ENCODE measurements around the gene CA11.

Gene CA11

DNA sequence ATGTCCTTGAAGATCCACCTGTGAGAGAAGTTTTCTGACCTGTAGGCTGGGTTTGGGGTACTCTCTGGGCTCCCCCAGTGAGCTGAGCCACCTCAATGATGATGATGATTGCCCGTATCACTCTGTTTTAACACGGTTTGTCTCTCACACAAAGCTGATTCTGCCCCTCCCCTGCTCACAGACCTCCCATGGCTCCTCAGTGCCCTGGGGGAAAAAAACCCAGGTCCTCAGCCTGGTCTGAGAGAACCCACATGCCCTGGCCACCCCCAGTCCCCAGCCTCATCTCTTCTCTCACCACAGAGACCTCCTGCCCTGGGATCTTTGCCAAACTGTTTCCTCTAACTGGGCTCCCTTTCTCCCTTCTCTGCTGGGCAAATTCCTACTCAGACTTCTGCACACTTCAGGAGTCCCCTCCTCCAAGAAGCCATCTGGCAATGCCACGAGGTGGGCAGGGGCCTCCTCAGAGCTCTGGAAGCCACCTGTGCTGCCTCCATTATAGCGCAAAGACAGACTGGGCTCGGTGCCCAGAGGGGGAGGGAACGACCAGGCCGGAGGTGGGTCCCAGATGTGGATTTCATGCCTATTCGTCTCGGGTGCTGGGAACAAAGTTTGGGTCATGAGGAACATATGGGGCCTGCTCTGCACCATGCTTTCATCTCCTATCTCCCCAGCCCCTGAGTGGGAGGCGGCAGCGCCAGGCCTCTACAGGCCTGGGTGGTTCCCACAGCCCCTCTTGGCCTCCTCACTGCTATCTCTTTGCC lies 8.5 kb upstream of the CA11 start:
- TF ChIP-seq GATA2 (IDR thresholded peaks at IDR 0.05; ENCODE audit: low read depth, low read length) (no peak), GATA3 (IDR thresholded peaks at IDR 0.05; ENCODE audit: low read depth, low read length) (no peak)

DNA sequence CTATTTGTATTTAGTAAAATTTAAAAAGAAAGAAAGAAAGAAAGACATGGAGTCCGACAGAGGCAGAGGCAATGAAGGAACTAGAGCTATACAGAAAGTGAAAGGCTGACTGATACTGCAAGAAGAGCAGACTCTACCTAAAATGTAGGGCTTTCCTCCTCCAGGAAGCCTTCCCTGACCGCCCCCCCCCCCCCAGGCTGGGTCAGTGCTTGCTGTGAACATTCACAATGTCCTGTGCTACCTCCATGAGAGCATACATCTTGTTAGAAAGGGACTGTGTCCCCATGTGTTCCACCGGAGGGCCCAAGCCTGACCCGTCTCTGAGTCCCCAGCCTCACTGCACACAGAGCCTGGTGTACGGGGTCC lies 5.7 kb upstream of the CA11 start:
- no peak for TF ChIP-seq GATA2 (IDR thresholded peaks at IDR 0.05; ENCODE audit: low read depth, low read length)

DNA sequence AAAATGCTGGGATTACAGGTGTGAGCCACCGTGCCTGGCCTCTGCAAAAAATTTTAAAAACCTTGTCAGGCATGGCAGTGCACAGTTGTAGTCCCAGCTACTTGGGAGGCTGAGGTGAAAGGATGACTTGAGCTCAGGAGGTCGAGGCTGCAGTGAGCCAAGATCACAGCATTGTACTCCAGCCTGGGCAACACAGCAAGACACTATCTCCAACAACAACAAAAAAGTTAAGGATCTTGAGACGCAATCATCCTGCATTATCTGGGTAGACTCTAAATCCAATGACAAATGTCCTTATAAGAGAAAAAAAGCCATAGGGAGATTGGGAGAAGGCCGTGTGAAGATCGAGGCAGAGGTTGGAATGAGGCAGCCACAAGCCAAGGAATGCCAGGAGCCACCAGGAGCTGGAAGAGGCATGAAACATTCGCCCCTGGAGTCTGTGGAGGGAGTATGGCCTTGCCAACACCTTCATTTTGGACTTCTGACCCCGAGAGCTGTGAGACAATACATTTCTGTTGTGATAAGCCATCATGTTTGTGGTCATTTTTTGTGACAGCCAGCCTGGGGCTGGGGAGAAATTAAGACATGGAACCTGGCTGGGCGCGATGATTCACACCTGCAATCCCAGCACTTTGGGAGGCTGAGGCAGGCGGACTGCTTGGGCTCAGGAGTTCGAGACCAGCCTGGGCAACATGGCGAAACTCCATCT lies 5.1 kb upstream of the CA11 start:
- TF ChIP-seq GATA2 (IDR thresholded peaks at IDR 0.05; ENCODE audit: low read depth, low read length): no peak
- TF ChIP-seq GATA3 (IDR thresholded peaks at IDR 0.05; ENCODE audit: low read depth, low read length): no peak

DNA sequence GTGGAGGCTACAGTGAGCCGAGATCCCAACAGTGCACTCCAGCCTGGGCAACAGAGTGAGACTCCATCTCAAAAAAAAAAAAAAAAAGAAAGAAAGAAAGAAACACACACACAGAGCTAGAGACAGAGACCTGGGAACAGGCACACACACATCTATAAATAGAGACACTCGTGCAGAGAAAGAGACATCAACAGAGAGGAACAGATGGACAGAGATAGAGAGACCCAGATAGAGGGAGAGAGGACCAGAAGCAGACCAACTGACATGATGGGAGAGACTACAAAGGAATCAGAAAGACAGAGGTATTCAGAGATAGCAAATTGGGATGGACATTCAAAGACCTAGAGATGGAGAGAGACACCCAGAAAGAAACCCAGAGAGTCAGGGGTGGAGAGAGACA lies 2.1 kb upstream of the CA11 start:
- TF ChIP-seq GATA2 (IDR thresholded peaks at IDR 0.05; ENCODE audit: low read depth, low read length) (no peak), GATA3 (IDR thresholded peaks at IDR 0.05; ENCODE audit: low read depth, low read length) (no peak)

DNA sequence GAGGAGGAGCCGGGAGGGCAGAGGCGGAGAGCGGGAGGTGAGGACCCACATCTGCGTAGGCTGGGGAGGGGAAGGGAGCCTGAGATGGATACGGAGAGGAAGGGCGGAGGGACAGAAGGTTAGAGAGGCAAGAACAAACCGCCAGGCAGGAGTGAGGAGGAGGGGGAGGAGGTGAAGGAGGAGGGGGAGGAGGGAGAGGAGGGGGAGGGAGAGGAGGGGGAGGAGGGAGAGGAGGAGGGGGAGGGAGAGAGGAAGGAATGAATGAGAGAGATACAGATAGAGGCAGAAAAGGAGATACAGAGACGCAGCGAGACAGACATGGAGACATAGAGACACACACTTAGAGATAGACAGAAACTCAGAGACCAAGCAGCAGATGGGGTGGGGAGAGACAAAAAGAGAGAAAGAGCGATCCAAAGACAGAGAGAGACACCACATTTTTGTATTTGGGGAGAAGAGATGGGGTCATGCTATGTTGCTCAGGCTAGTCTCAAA lies 782 bp upstream of the CA11 start:
- no peak for TF ChIP-seq GATA3 (IDR thresholded peaks at IDR 0.05; ENCODE audit: low read depth, low read length)
- TF ChIP-seq GATA2 (IDR thresholded peaks at IDR 0.05; ENCODE audit: low read depth, low read length): no peak

DNA sequence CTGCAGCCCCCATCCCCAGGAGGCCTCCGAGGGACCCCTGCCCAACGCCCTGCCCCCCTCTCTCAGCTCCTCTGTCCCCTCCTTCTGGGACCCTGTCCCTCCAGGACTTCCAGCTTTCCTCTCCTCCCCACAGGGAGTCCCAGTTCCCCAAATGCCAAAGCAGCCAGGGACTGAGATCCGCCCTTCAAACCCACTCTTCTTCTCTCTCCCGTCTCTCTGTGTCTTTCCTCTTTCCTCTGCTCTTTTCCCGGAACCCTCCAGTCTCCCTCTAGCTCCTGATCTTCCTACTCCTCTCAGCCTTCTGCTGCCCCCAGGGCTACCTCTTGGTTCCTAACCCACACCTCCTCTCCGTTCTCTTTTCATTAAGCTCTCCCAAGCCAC lies 377 bp downstream of the CA11 start:
- TF ChIP-seq GATA3 (IDR thresholded peaks at IDR 0.05; ENCODE audit: low read depth, low read length) (no peak), GATA2 (IDR thresholded peaks at IDR 0.05; ENCODE audit: low read depth, low read length) (no peak)

DNA sequence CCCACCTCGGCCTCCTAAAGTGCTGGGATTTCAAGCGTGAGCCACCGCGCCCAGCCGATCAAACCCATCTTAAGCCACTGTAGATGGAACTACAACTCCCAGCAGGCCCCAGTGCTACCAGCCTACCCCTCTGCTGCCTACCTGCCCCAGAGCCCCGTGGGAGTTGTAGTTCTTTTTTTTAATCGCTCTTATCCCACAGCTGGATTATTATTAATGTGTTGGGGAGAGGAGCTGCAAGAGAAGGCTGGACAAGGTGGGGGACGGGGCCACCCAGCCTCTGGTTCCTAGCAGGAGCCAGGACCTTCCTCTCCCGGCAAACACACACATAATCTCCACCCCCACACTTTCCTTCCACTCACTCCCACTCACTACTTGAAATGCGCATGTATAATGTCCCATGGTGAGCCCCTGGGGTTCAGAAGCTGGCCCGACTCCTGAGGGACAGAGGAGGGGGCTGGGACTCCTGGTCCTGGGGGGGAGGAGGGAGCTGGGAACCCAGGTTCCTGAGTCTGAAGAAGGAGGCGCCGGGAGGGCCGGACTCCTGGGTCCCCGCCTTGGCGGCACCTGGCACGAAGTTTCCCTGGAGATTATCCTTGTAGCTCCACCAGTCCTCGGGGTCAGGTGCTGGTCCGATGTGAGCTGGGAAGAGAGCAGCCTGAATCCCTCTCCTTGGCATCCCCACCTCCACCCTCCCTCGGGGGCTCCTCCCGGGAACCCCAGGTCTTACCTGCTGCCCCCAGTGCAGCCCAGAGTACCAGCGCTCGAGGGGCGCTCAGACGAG lies 958 bp downstream of the CA11 start:
- no peak for TF ChIP-seq GATA3 (IDR thresholded peaks at IDR 0.05; ENCODE audit: low read depth, low read length)
- no peak for TF ChIP-seq GATA2 (IDR thresholded peaks at IDR 0.05; ENCODE audit: low read depth, low read length)

DNA sequence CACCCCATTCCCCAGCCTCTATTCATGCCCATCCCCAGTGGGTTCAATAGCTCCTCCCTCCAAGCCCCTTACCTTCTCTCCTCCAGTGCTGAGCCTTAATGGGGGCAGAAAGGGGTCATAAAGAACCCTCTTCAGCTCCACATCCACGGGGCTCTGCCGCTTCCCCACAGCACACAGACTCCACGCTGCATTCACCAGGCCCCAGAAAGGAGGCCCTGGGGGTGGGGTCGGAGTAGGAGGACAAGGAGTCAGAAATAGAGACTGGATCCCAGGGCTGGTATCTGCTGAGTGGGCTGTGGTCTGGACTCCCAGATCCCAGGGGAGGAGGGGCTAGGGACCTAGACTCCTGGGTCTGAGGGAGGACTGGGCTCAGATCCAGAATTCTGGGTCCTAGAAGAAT lies 1.6 kb downstream of the CA11 start:
- TF ChIP-seq GATA2 (IDR thresholded peaks at IDR 0.05; ENCODE audit: low read depth, low read length): no peak
- no peak for TF ChIP-seq GATA3 (IDR thresholded peaks at IDR 0.05; ENCODE audit: low read depth, low read length)

DNA sequence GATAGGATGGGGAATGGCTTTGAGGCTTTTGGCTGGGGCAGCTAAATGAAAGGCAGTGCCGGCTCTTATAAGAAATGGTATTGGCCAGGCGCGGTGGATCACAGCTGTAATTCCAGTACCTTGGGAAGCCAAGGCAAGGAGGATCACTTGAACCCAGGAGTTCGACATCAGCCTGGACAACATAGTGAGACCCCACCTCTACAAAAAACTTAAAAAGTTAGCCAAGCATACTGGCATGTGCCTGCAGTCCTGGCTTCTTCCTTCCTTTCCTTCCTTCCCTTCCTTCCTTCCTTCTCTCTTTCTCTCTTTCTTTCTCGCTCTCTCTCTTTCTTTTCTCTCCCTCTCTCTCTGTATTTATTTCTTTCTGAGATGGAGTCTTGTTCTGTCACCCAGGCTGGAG lies 3.1 kb downstream of the CA11 start:
- TF ChIP-seq GATA3 (IDR thresholded peaks at IDR 0.05; ENCODE audit: low read depth, low read length) (no peak), GATA2 (IDR thresholded peaks at IDR 0.05; ENCODE audit: low read depth, low read length) (no peak)

DNA sequence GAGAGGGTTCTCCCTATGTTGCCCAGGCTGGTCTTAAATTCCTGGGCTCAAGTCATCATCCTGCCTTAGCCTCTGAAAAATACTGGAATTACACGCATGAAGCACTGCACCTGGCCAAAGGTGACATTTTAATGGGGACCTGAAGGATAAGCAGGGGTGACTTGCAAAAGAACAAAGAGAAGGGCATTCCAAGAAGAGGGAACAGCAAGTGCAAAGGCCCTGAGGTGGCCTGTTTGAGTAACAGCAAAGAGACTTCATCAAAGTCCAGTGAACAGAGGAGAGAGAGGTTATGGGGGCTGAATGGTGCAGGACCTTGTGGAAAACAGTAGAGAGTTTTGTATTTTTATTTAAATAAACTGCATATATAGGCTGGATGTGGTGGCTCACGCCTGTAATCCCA lies 4.1 kb downstream of the CA11 start:
- TF ChIP-seq GATA3 (IDR thresholded peaks at IDR 0.05; ENCODE audit: low read depth, low read length): no peak
- no peak for TF ChIP-seq GATA2 (IDR thresholded peaks at IDR 0.05; ENCODE audit: low read depth, low read length)

DNA sequence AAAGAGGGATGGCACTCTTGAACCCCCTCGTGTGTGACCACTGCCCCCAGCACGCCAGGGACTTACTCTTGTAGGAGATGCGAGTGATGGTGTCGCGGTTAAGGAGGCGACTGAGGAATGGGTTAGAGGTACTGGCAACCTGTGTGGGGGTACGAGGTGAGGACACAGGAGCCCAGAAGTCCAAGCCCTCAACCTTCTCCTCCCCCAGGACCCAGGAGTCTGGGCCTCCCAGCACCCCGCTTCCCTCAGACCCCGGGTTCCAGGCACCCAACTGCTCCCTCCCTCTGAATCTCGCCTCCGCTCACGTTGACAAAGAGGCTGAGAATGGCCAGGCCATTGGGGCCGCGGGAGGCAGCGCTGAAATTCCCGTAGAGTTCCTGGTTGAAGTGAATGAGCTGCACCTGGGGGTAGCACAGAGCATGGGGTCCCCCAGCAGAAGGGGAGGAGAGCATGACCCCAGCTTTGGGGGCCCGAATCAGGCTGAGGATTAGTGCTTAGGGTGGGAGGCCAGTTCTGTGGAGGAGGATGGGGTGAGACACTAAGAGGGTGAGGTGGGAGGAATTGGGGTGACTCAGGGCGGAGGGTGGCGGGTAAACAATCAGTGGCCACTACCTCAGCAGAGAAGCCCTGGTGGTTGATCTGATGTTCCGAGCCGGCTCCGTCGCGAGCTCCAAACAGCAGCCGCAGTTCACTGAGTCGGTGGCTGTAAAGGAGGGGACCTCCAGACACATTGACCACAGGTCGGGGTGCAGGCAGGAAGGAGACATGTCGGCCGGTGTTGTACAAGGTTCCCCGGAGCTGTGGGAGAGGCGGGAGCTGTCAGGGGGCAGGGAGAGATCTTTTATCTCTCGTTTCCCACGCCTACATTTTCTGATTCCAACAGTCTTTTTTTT lies 6.3 kb downstream of the CA11 start:
- no peak for TF ChIP-seq GATA3 (IDR thresholded peaks at IDR 0.05; ENCODE audit: low read depth, low read length)
- no peak for TF ChIP-seq GATA2 (IDR thresholded peaks at IDR 0.05; ENCODE audit: low read depth, low read length)

DNA sequence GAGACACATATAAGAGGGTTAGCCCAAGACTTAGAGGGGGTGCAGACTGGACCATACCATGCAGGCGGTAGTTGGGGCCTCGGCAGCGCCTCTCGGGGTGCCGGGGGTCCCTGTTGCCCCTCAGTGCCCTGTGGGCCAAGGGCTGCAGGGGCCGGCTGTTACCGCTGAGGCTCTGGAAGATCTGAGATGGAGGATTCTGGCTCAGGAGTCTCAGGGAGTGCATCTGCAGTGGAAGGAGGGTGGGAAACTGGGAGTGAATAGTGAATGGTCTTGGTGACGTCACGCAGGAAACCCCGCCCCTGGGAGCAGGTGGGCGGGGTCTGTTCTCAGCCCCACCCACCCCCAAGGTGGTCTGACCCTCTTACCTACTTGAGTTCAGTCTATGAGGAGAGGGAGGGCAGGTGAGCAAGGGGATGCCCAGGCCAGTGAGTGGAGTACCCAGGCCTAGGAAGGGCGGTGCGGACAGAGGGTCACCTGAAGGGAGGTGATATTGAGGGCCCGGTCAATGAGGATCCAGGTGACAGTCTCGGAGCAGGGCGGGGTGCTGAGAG lies 7.1 kb downstream of the CA11 start:
- TF ChIP-seq GATA2 (IDR thresholded peaks at IDR 0.05; ENCODE audit: low read depth, low read length) (no peak), GATA3 (IDR thresholded peaks at IDR 0.05; ENCODE audit: low read depth, low read length) (no peak)

All from SH-SY5Y (cell line).